K562 treated with DMSO at 1 percent for 4 hours (cell line): ENCODE data around the gene UBN1. TPM values are rescaled to one million over a fixed set of nuclear protein-coding genes. Genes with fewer than 3 reads are reported as not detected.

Source experiments
- total RNA-seq: library from RNA; unstranded; fragments of 300-600 nt; gene quantifications from 2 replicates; pipeline ENCODE4 v1.2.3, GENCODE V29; 2022; ENCODE audit not compliant: insufficient read depth

UBN1 gene
- total RNA-seq: 48.4 and 59.7 TPM in 2 replicates

GRCh38 chr16:4846901-4847773 is at the start of gene UBN1, which contains the start of gene GLYR1:
Gene UBN1, plus strand, starts transcription at chr16:4847481. Its CDS starts 5,437 bp downstream, at chr16:4852918.
Gene GLYR1, minus strand, starts transcription at chr16:4847288. Its CDS starts 23 bp downstream, at chr16:4847265.

GRCh38 chr16:4801962-4802658 is 45.2 kb upstream of the UBN1 start, which contains the start of gene ROGDI:
Gene ROGDI, minus strand, starts transcription at chr16:4802633. Its CDS starts 62 bp downstream, at chr16:4802571.

Other genes starting within 250 kb of the UBN1 start
- 38.6 and 59.4 TPM in 2 replicates for gene UBALD1, start 232.6 kb upstream of the UBN1 start, total RNA-seq
- 32.3 and 32.7 TPM in 2 replicates for gene MGRN1, start 222.7 kb upstream of the UBN1 start, total RNA-seq
- gene NUDT16L1, start 153.9 kb upstream of the UBN1 start, total RNA-seq: 33.0 and 34.5 TPM in 2 replicates
- gene ANKS3, start 113.2 kb upstream of the UBN1 start, total RNA-seq: 9.8 and 11.0 TPM in 2 replicates
- not detected in 2 replicates for gene DNAAF8, start 112.9 kb upstream of the UBN1 start, total RNA-seq
- gene ZNF500, start 80.3 kb upstream of the UBN1 start, total RNA-seq: 5.0 and 7.2 TPM in 2 replicates
- gene SEPTIN12, start 59.1 kb upstream of the UBN1 start, total RNA-seq: not detected in 2 replicates
- not detected in 2 replicates for gene SMIM22, start 52.1 kb upstream of the UBN1 start, total RNA-seq
- 21.6 and 22.9 TPM in 2 replicates for gene ROGDI, start 44.8 kb upstream of the UBN1 start, total RNA-seq
- 58.3 and 69.1 TPM in 2 replicates for gene GLYR1, start 193 bp upstream of the UBN1 start, total RNA-seq
- gene PPL, start 89.7 kb downstream of the UBN1 start, total RNA-seq: not detected in 2 replicates
- not detected in 2 replicates for gene SEC14L5, start 110.8 kb downstream of the UBN1 start, total RNA-seq
- 8.3 and 8.9 TPM in 2 replicates for gene NAGPA, start 186.5 kb downstream of the UBN1 start, total RNA-seq
- gene C16orf89, start 218.5 kb downstream of the UBN1 start, total RNA-seq: not detected in 2 replicates
- gene ALG1, start 224.4 kb downstream of the UBN1 start, total RNA-seq: 10.2 and 17.2 TPM in 2 replicates